ENCODE measurements around the gene CSF2. TPM values are rescaled to one million over a fixed set of nuclear protein-coding genes. Genes with fewer than 3 reads are reported as not detected.
A peak's percentile ranks its signal among the peaks of the same experiment; 100 is the strongest.

CSF2 gene
- total and polyA plus RNA-seq, 2 donors (not counting 1 experiment from before 2014, with no cell fraction given): not detected

GRCh38 chr5:132096904-132097303 lies 23.3 kb downstream of the CSF2 start:
- Histone ChIP-seq H4K20me1 (ENCODE audit: control insufficient read depth, insufficient read depth, low read length, poor library complexity, severe bottlenecking) (no peaks in the 10 kb centered on the region), H3K4me1 (ENCODE audit: control insufficient read depth in 2 of 2, insufficient read depth in 2 of 2, low read length in 2 of 2) (peaks cover 41 to 47% of the 10 kb centered on the region in 2 donors), H3K4me3 (ENCODE audit: control extremely low read depth in 1 of 5, extremely low read depth in 1 of 5, insufficient read depth in 1 of 5, low read depth in 2 of 5, low read length in 4 of 5) (no peak overlapping the region), H3K27ac (ENCODE audit: low read length in 2 of 2) (no peak overlapping the region), H3K4me2 (replicated peaks; ENCODE audit: low read depth, low read length, poor library complexity, severe bottlenecking) (no peak overlapping the region), H3K79me2 (ENCODE audit: control insufficient read depth, insufficient read depth, low read length) (no peaks in the 10 kb centered on the region), H2AFZ (ENCODE audit: insufficient read depth, low read depth, low read length, poor library complexity, severe bottlenecking) (no peak overlapping the region), H3K27me3 (replicated peaks in 1 of 4; ENCODE audit: control extremely low read depth in 1 of 4, control insufficient read depth in 3 of 4, insufficient read depth in 4 of 4, low read length in 3 of 4) (peaks cover 0 to 3% (median 0%) of the 10 kb centered on the region in 4 experiments), H3K9ac (ENCODE audit: low read length) (no peak overlapping the region), H3K36me3 (replicated peaks in 1 of 2; ENCODE audit: control extremely low read depth in 1 of 2, control insufficient read depth in 1 of 2, extremely low read depth in 1 of 2, insufficient read depth in 2 of 2, low read length in 1 of 2) (no peaks in the 10 kb centered on the region), H3K9me3 (ENCODE audit: control extremely low read depth in 1 of 3, control insufficient read depth in 2 of 3, insufficient read depth in 1 of 3, low read length in 2 of 3) (no peaks in the 10 kb centered on the region)
- peaks cover 53% of the 10 kb centered on the region for H3K4me1 Mint-ChIP-seq
- H3K4me3 Mint-ChIP-seq: no peak overlapping the region
- ChIA-PET POLR2A (no interaction called here), CTCF (no interaction called here)
- DNase-seq (no peak), ATAC-seq (ENCODE audit: low read depth) (no peak)
- intact Hi-C loops (cut with micrococcal nuclease): no loop called here
- no peak overlapping the region for H3K27ac Mint-ChIP-seq
- no peak for TF ChIP-seq EZH2 (IDR thresholded peaks at IDR 0.05; ENCODE audit: borderline replicate concordance, insufficient read depth, low read depth, low read length, poor library complexity, severe bottlenecking)
- TF ChIP-seq, protein P1, sequence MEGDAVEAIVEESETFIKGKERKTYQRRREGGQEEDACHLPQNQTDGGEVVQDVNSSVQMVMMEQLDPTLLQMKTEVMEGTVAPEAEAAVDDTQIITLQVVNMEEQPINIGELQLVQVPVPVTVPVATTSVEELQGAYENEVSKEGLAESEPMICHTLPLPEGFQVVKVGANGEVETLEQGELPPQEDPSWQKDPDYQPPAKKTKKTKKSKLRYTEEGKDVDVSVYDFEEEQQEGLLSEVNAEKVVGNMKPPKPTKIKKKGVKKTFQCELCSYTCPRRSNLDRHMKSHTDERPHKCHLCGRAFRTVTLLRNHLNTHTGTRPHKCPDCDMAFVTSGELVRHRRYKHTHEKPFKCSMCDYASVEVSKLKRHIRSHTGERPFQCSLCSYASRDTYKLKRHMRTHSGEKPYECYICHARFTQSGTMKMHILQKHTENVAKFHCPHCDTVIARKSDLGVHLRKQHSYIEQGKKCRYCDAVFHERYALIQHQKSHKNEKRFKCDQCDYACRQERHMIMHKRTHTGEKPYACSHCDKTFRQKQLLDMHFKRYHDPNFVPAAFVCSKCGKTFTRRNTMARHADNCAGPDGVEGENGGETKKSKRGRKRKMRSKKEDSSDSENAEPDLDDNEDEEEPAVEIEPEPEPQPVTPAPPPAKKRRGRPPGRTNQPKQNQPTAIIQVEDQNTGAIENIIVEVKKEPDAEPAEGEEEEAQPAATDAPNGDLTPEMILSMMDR (IDR thresholded peaks at IDR 0.05): no peak
- H3K27me3 Mint-ChIP-seq: no peaks in the 10 kb centered on the region
- no peaks in the 10 kb centered on the region for H3K9me3 Mint-ChIP-seq (ENCODE audit: insufficient read depth)
- 100% methylated on average over 1 of the region's 3 CpGs for WGBS (ENCODE audit: insufficient coverage)

GRCh38 chr5:132098151-132098594 lies 24.6 kb downstream of the CSF2 start:
- ChIA-PET POLR2A (no interaction called here), CTCF (interaction anchor here (1.7 kb wide), 1 partner anchor 35 kb away, joined by 4 read pairs; no protein-coding TSS in a partner anchor)
- Mint-ChIP-seq H3K9me3 (ENCODE audit: insufficient read depth) (no peaks in the 10 kb centered on the region), H3K4me3 (no peak overlapping the region), H3K27ac (peak overlapping the region; percentile 33), H3K4me1 (peaks cover 64% of the 10 kb centered on the region), H3K27me3 (no peaks in the 10 kb centered on the region)
- no peak overlapping the region for H3K9ac ChIP-seq (ENCODE audit: low read length)
- H3K4me3 ChIP-seq (ENCODE audit: control extremely low read depth in 1 of 5, extremely low read depth in 1 of 5, insufficient read depth in 1 of 5, low read depth in 2 of 5, low read length in 4 of 5): no peak overlapping the region
- TF ChIP-seq EZH2 (IDR thresholded peaks at IDR 0.05; ENCODE audit: borderline replicate concordance, insufficient read depth, low read depth, low read length, poor library complexity, severe bottlenecking): no peak
- TF ChIP-seq, protein P1 (IDR thresholded peaks at IDR 0.05): no peak
- whole genome bisulfite sequencing (ENCODE audit: insufficient coverage): 45% methylated on average over 4 of the region's 5 CpGs
- no peaks in the 10 kb centered on the region for H3K36me3 ChIP-seq (replicated peaks in 1 of 2; ENCODE audit: control extremely low read depth in 1 of 2, control insufficient read depth in 1 of 2, extremely low read depth in 1 of 2, insufficient read depth in 2 of 2, low read length in 1 of 2)
- H3K9me3 ChIP-seq (ENCODE audit: control extremely low read depth in 1 of 3, control insufficient read depth in 2 of 3, insufficient read depth in 1 of 3, low read length in 2 of 3): no peaks in the 10 kb centered on the region
- H3K27ac ChIP-seq (ENCODE audit: low read length in 2 of 2): no peak overlapping the region
- intact Hi-C loops (cut with micrococcal nuclease): no loop called here
- peaks cover 54 to 60% of the 10 kb centered on the region in 2 donors for H3K4me1 ChIP-seq (ENCODE audit: control insufficient read depth in 2 of 2, insufficient read depth in 2 of 2, low read length in 2 of 2)
- H2AFZ ChIP-seq (ENCODE audit: insufficient read depth, low read depth, low read length, poor library complexity, severe bottlenecking): no peak overlapping the region
- ATAC-seq (ENCODE audit: low read depth): no peak
- peaks cover 0 to 3% (median 0%) of the 10 kb centered on the region in 4 experiments for H3K27me3 ChIP-seq (replicated peaks in 1 of 4; ENCODE audit: control extremely low read depth in 1 of 4, control insufficient read depth in 3 of 4, insufficient read depth in 4 of 4, low read length in 3 of 4)
- no peaks in the 10 kb centered on the region for H4K20me1 ChIP-seq (ENCODE audit: control insufficient read depth, insufficient read depth, low read length, poor library complexity, severe bottlenecking)
- DNase-seq: no peak
- no peaks in the 10 kb centered on the region for H3K79me2 ChIP-seq (ENCODE audit: control insufficient read depth, insufficient read depth, low read length)
- no peak overlapping the region for H3K4me2 ChIP-seq (replicated peaks; ENCODE audit: low read depth, low read length, poor library complexity, severe bottlenecking)

Data from B cell (primary cell).